Hair follicular keratinocyte (primary cell): Measurements from ENCODE around the gene GMFB. TPM values are rescaled to one million over a fixed set of nuclear protein-coding genes. Genes with fewer than 3 reads are reported as not detected.

ENCODE experiments used
- total RNA-seq: library from RNA; depleted of rRNA; stranded (reverse); fragments of >200 nt; gene quantifications from 2 replicates; pipeline ENCODE4 v1.2.3, GENCODE V29; 2015

GMFB gene
- total RNA-seq: 46.1 and 56.4 TPM in 2 replicates

GRCh38 chr14:54488646-54489317, at the start of gene GMFB:
TSS of gene GMFB (minus strand) at chr14:54488980. CDS start at chr14:54488927, 53 bp downstream.

DNA sequence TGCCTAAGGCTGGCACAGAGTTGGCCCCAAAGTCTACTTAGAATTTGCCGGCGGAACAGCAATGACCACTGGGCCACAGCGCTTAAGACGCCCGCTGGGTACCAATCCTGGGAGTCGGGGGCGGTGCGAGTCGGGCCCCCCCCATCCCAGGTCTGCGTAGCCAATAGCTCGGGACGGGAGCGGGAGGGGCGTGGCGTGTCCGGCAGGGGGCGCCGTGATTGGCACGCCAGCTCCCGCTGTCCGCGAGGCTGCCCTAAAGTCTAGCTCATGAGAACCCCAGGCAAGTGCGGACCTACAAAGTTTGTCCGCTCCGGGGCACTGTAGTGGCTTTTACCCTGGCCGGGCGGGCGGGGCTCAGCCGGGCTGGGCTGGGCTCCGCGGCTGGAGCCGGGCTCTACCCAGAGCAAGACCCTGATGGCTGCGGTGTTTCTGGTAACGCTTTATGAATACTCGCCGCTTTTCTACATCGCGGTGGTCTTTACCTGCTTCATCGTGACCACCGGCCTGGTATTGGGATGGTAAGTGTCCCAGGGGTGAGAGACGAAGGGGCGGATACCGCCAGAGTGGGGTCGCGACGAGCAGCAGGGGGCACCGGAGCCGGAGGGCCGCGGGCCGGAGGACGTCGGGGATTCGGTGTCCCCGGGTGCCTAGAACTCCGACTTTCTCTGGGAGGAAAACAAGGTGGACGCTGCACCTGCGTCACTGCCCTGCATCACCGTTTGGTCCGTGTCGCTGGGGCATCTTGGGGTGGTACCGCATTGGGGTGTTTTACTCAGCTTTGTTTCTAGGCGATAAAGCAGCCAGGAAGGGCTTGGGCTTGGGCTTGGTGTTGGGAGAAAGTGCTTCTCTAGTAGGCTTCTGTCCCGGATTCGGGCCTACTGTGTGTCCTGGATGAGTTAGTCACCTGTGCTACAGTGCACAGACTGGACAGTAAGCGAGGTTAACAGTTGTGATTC, 21.0 kb upstream of the GMFB start, which contains the start of gene CGRRF1:
TSS of gene CGRRF1 (plus strand) at position 361 of the 956 bp plus-strand sequence. CDS start at position 415, 54 bp downstream.

GRCh38 chr14:54440873-54441868, 47.6 kb downstream of the GMFB start, which contains the start of gene CNIH1:
TSS of gene CNIH1 (minus strand) at chr14:54441374. CDS start at chr14:54441327, 47 bp downstream.

Other genes with a start within 250 kb of the GMFB start
- gene CDKN3, start 92.0 kb downstream of the GMFB start, total RNA-seq: 31.3 and 95.1 TPM in 2 replicates
- 222 and 275 TPM in 2 replicates for gene CNIH1, start 47.6 kb downstream of the GMFB start, total RNA-seq
- 9.5 and 10.9 TPM in 2 replicates for gene CGRRF1, start 20.9 kb upstream of the GMFB start, total RNA-seq
- 10.6 TPM in 2 replicates for gene SAMD4A, start 78.1 kb upstream of the GMFB start, total RNA-seq